Forelimb muscle (tissue), 1 donor: ENCODE data around the gene RMND5B. TPM values are rescaled to one million over a fixed set of nuclear protein-coding genes. Genes with fewer than 3 reads are reported as not detected.
"Not testable (repeated sequence)": the region's sequence is repeated elsewhere in the genome, so short reads cannot be mapped to it uniquely, and the experiment has no call there.

Experiments used
- DNase-seq: peaks from one replicate; pipeline ENCODE4 v3.0.0-alpha.2; 2013; ENCODE audit warnings: low read depth
- polyA plus RNA-seq: library from polyadenylated mRNA; unstranded; fragments of 120-200 nt; gene quantifications from one replicate; pipeline ENCODE4 v1.2.1, GENCODE V29; 2013; ENCODE audit not compliant: insufficient read length

The RMND5B gene
- polyA plus RNA-seq, 1 donor = 32.9 TPM

- no peak for DNase-seq
Observed at GRCh38 chr5:178113841-178114324, 16.9 kb upstream of the RMND5B start.

GRCh38 chr5:178114325-178115135, 16.3 kb upstream of the RMND5B start:
- no peak for DNase-seq

- no peak for DNase-seq
Observed at GRCh38 chr5:178115136-178115813, 15.5 kb upstream of the RMND5B start.

- DNase-seq = no peak
Observed at GRCh38 chr5:178115814-178116142, 15.0 kb upstream of the RMND5B start.

DNA sequence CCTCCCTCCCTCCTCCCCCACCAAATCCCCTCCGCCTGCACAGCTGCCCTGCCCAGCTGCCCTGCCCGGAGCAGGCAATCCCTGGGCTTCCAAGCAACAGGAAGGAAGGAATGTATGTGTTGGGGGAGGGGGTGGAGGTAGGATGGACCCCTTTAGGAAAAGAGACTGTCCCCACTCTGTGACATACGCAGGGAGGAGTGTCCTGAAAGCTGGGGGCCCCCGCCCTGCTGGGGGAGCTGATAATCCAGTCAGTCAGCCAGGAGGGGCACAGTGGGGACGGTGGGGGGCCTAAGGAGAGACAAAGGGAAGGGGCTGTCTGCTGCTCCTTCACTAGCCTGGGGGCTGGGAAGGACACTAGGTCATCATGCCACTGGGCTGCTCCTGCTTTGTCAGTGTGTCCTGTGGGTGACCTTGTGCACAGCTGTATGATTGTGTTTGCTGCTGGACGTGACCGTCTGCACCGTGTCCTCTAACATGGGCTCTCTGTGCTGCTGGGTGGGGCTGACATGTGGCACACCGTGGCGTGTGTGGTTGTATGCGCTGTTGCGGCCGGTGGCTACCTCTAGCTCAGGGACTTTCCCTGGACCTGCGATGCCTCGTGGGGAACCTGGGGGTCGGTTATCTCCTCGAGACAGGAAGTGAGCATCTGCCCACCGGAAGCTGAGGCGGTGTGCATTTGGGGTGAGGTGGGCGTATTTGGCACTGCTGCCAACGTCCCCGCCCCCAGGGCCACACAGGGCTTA, 14.5 kb upstream of the RMND5B start:
- no peak for DNase-seq

DNA sequence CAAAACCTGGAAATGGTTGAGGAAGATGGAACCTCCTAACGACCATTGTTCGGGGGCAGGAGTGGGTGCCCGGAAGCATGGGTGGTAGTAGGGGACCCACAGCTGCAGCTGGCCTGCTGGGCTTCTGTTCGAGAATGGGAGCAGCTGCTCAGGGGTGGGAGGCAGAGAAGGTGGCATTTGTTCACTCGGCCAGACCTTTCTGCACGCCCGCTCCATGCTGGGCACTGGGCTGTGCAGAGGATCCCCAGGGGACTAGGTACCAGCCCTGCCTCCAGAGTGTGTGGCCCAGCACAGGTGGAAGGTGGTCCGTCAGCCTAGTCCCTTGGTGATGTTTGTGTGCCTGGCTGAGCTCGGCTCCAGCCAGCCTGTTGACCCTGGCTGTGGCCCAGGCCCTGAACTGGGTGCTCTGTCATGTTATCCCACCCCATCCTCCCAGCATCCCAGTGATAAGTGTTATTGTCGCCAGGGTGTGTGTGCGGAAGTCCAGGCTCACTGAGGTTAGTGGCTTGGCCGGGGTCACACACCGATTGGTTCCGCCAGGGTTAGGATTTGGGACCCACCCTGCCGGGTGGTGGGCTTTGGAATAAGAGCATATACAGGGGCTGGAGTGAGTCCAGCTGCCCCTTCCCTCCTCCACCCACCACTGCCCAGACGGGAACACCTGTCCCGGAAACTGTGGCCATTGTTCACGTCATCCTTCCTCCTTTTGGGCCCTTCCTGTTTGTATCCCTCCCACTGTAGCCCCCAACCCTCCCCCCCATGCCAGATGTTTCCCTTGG, 12.7 kb upstream of the RMND5B start:
- no peak for DNase-seq

DNA sequence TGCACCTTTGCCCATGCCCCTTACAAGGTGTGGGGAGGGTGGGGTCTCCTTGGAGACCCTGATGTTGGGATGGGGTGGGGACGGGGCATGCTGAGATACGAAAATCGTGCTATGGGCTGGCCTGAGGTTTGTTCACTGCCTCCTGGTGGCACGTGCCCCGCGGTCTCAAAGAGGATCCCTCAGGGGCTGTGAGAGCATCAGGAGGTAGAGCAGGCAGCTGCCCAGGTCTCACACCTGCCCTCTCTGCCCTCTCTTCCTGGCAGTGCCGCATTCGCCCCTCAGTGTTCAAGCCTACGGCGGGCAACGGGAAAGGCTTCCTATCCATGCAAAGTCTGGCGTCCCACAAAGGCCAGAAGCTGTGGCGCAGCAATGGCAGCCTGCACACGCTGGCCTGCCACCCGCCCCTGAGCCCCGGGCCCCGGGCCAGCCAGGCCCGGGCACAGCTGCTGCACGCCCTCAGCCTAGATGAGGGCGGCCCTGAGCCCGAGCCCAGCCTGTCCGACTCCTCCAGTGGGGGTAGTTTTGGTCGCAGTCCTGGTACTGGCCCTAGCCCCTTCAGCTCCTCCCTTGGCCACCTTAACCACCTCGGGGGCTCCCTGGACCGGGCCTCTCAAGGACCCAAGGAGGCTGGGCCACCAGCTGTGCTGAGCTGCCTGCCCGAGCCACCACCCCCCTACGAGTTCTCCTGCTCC, 10.8 kb upstream of the RMND5B start:
- DNase-seq = no peak

DNA sequence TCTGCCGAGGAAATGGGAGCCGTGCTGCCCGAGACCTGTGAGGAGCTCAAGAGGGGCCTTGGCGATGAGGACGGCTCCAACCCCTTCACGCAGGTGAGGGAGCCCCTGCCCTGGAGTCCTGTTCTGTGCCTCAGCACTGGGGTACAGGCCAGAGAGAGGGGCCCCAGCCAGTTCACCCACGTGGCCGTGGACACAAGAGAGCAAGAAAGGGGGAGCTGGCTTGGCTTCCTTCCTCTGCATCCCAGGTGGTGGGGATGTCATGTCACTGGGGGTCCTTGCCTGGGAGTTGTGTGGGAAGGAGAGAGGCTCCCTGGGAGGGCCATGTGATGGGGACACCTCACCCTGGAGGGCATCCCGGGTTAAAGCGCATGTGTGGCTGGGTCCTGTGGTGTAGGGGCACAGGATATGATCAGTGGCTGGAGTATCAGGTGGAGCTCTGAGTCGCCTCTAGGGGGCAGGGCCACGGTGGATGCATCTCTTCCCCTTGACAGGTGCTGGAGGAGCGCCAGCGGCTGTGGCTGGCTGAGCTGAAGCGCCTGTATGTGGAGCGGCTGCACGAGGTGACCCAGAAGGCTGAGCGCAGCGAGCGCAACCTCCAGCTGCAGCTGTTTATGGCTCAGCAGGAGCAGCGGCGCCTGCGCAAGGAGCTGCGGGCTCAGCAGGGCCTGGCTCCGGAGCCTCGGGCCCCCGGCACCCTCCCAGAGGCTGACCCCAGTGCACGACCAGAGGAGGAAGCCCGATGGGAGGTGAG, 10.0 kb upstream of the RMND5B start:
- DNase-seq = peak; percentile 60

GRCh38 chr5:178121391-178122276, 9.2 kb upstream of the RMND5B start:
- DNase-seq = peak; percentile 82

DNA sequence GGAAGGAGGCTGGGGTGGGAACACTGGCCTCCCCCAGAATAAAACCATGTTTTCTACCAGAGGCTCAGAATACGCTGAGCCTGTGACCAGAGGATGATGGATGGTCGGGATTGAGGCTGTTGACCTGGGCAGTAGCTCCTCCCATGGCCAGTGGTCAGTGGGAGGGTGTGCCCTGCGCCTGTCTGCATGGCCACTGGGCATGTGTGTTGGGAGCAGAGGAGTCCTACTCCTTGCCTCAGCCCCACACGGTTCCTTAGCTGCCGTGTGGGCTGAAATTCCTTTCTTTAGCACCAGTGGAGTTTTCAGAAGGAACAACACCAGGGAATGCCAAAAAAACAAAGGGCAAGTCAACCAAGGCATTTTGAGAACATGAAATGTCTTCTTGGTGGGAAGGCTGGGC, 8.5 kb upstream of the RMND5B start:
- DNase-seq = no peak

DNA sequence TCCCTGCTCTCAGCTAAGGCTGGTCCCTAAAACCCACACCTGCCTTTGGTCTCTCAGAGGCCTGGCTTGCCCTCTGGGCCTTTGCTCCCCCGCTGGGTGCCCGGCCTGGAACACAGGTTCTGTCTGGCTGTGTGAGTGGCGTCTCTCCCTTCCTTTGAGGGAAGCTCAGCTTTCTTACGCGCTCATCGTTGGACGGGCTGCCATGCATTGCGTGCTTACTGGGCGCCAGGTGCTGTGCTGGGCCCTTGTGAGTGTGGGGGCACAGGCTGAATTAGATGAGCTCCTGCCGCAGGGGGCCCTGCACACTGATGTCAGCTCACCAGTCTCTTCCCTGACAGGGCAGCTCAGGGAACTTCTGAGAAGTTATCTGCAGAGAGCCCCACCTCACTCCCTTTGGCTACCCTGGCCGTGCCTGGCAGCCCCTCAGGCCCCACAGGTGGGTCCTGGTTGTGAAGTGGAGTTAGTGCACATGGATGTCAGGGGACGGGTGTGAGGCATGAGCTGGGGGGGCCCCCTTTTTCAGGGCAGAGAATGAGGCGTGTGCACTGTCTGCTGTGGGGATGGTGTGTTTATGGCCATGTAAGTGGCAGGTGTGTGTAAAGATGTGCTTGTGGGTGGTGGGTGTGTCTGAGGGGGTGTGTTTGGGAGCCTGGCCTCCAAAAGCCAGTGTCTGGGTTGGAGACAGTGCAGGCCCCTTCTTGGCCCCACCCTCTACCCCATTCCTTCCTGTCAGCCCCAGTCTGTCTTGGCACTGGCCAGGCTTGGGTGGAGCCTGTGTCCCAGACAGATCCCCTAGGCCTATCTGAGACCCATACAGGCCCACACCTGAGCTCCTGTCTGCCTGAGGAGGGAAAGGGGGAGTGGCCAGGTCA, 7.5 kb upstream of the RMND5B start:
- no peak for DNase-seq

DNA sequence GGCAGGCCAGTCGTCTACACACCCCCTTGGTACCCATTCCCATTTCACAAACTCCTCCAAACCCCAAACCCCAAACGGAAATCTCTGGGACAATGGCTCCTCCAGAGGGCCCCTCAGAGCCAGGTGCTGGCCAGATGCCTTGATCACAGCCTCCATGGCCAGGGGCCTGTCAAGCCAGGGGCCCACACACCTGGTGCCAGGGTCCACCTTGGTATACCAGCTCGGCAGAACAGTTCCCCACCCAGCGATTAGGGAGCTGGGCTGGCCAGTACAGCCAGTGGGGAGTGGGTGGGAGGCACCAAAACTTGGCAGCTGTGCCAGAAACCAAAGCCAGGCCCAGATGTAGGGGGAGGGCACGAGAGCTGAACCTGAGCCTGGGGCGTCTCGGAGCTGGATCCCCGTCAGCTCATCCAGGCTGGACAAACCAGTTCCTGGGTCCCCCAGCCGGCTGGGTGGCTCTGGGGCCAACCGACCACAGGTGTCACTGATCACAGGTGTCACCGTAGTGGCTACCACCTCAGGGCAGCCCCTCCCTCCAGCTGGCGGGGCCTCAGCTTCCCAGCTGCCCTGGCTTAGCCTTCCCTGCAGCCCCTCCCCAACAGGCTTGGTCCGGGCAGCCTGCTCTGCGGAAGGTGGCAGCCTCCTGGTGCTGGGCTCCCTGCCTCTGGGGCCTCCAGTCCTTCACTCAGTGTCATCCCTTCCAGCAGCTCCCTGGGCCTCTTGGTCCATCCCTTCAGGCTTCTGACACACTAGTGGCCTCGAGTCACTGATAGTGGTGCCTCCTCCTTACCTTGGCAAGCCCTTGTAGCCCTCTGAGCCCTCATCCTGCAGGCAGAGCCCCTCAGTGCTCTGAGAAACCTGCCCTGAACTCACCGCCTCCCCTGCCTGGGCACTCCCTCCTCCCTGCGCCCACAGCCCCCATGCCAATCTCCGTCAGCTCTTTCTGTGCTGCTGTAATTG, 6.6 kb upstream of the RMND5B start:
- DNase-seq = no peak

DNA sequence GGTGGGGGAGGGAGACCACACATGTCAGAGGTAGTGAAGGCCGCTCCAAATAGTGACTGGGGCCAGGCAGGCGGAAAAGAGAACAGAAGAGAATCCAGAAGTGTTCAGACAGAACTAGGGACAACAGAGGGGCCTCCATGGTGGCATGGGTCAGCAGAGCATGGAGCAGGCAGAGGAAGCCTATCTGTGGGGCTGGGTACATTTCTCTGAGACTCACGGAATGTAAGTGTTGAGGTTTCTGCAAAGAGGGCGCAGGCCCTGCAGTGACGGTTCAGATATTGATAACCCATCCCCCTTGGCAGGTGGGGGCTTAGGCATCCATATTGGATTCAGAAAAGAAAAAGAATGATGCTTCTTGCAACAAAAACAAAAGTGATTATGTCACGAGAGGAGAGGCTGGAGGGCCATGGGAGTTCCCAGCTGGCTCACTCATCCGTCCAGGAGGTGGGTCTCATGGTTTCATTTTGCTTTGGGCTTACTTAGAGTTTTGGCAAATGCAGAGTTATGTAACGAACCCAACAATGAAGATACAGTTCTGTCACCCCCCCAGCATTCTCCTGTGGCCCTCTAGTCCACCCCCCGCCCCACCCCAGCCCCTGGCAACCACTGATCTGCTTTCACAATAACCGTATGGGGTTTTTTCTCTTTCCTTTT, 5.4 kb upstream of the RMND5B start:
- DNase-seq = no peak

GRCh38 chr5:178126556-178126955, 4.3 kb upstream of the RMND5B start:
- DNase-seq = no peak

DNA sequence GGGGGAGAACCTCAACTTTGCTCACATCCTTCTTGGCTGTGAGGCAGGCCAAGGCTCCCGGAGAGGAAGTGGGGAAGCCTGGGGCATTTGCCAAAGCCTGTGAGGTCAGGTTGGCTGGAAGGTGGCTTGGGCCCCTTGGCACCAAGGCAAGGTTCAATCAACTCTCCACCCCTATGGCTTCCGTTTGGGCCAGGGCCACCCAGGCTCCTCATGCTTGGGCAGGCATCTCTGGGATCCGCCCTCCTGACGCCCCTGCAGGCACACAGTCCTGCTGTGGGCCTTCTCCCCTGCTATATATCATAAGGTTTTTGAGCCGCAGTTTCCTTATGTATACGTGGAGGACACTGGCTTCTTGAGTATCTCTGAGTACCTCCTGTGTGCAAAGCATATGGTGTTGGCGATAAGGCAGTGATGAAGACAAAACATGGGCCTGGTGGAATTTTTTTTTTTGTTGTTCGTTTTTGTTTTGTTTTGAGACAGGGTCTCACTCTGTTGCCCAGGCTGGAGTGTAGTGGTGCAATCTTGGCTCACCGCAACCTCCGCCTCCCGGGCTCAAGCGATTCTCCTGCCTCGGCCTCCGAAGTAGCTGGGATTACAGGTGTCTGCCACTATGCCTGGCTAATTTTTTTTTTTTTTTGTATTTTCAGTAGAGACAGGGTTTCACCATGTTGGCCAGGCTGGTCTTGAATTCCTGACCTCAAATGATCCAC, 3.4 kb upstream of the RMND5B start:
- not testable (repeated sequence) for DNase-seq

- no peak for DNase-seq
Observed at GRCh38 chr5:178129296-178129695, 1.5 kb upstream of the RMND5B start.
